ENCODE results near the gene OXA1L. TPM values are rescaled to one million over a fixed set of nuclear protein-coding genes. Genes with fewer than 3 reads are reported as not detected.
"Not testable (repeated sequence)": the region's sequence is repeated elsewhere in the genome, so short reads cannot be mapped to it uniquely, and the experiment has no call there.

OXA1L gene
- total RNA-seq, 2 experiments from 2014 or later = 136 to 148 TPM

GRCh38 chr14:22781301-22781991 is 15.0 kb downstream of the OXA1L start:
- DNase-seq (no peak), ATAC-seq (no peak)
- intact Hi-C loops (cut with DNase I, micrococcal nuclease) = no loop called here
- Mint-ChIP-seq H3K36me3 (ENCODE audit: low read depth) (no peaks in the 10 kb centered on the region), H3K27ac (no peak overlapping the region), H3K9me3 (ENCODE audit: low read depth) (no peaks in the 10 kb centered on the region), H3K4me1 (no peaks in the 10 kb centered on the region), H3K27me3 (no peaks in the 10 kb centered on the region), H3K4me3 (no peak overlapping the region)
- POLR2A ChIA-PET = interaction anchor here (0.5 to 1.2 kb wide), 2 partner anchors 9 to 209 kb away, joined by 3 read pairs; no protein-coding TSS in a partner anchor
- CTCF ChIA-PET = interaction anchor here (0.6 to 1.2 kb wide), 3 partner anchors 13 to 15 kb away, joined by 3 read pairs; partner anchors contain the start of gene OXA1L

GRCh38 chr14:22786685-22787084 is 20.2 kb downstream of the OXA1L start:
- H3K4me3 Mint-ChIP-seq = no peak overlapping the region
- POLR2A ChIA-PET = no interaction called here
- no peak overlapping the region for H3K27ac Mint-ChIP-seq
- intact Hi-C loops (cut with DNase I, micrococcal nuclease) = no loop called here
- DNase-seq = no peak
- peaks cover 12% of the 10 kb centered on the region for H3K4me1 Mint-ChIP-seq
- CTCF ChIA-PET = no interaction called here
- no peaks in the 10 kb centered on the region for H3K9me3 Mint-ChIP-seq (ENCODE audit: low read depth)
- no peaks in the 10 kb centered on the region for H3K36me3 Mint-ChIP-seq (ENCODE audit: low read depth)
- H3K27me3 Mint-ChIP-seq = no peaks in the 10 kb centered on the region
- ATAC-seq = no peak

GRCh38 chr14:22791301-22791700 is 24.8 kb downstream of the OXA1L start:
- DNase-seq = no peak
- Mint-ChIP-seq H3K4me1 (peaks cover 12% of the 10 kb centered on the region), H3K27me3 (peaks cover 5% of the 10 kb centered on the region), H3K36me3 (ENCODE audit: low read depth) (no peaks in the 10 kb centered on the region), H3K27ac (no peak overlapping the region), H3K4me3 (no peak overlapping the region), H3K9me3 (ENCODE audit: low read depth) (no peaks in the 10 kb centered on the region)
- CTCF ChIA-PET = interaction anchor here (0.5 to 0.7 kb wide), 3 partner anchors 8 to 140 kb away, joined by 3 to 4 read pairs (median 4); partner anchors contain the start of gene OXA1L
- no peak for ATAC-seq
- intact Hi-C loops (cut with DNase I, micrococcal nuclease) = no loop called here
- POLR2A ChIA-PET = no interaction called here

- no peak overlapping the region for H3K27ac Mint-ChIP-seq
These were observed 25.7 kb downstream of the OXA1L start for GRCh38 chr14:22792158-22792557.

GRCh38 chr14:22793550-22793949 is 27.1 kb downstream of the OXA1L start:
- H3K36me3 Mint-ChIP-seq (ENCODE audit: low read depth); ATAC-seq; intact Hi-C loops (cut with DNase I, micrococcal nuclease); H3K27ac Mint-ChIP-seq; H3K4me3 Mint-ChIP-seq; DNase-seq; H3K9me3 Mint-ChIP-seq (ENCODE audit: low read depth): not testable (repeated sequence)
- ChIA-PET POLR2A (interaction anchor here (0.7 kb wide), 1 partner anchor 62 kb away, joined by 3 read pairs; no protein-coding TSS in a partner anchor), CTCF (interaction anchor here (0.8 kb wide), 1 partner anchor 180 kb away, joined by 3 read pairs; no protein-coding TSS in a partner anchor)
- peaks cover 12% of the 10 kb centered on the region for H3K27me3 Mint-ChIP-seq
- H3K4me1 Mint-ChIP-seq = peaks cover 12% of the 10 kb centered on the region

More at GRCh38 chr14:22792158-22792557, 25.7 kb downstream of the OXA1L start:
- Mint-ChIP-seq H3K9me3 (ENCODE audit: low read depth) (no peaks in the 10 kb centered on the region), H3K4me3 (no peak overlapping the region), H3K36me3 (ENCODE audit: low read depth) (no peaks in the 10 kb centered on the region), H3K27me3 (peaks cover 7% of the 10 kb centered on the region), H3K4me1 (peaks cover 12% of the 10 kb centered on the region)
- intact Hi-C loops (cut with DNase I, micrococcal nuclease) = no loop called here
- no peak for ATAC-seq
- CTCF ChIA-PET = interaction anchor here (0.6 kb wide), 1 partner anchor 9 kb away, joined by 4 read pairs; no protein-coding TSS in a partner anchor
- no peak for DNase-seq
- POLR2A ChIA-PET = no interaction called here

GRCh38 chr14:22793976-22794375 is 27.5 kb downstream of the OXA1L start:
- intact Hi-C loops (cut with DNase I, micrococcal nuclease) = no loop called here
- Mint-ChIP-seq H3K27ac (no peak overlapping the region), H3K4me1 (peaks cover 12% of the 10 kb centered on the region), H3K36me3 (ENCODE audit: low read depth) (no peaks in the 10 kb centered on the region), H3K9me3 (ENCODE audit: low read depth) (no peaks in the 10 kb centered on the region), H3K27me3 (peaks cover 16% of the 10 kb centered on the region), H3K4me3 (no peak overlapping the region)
- ChIA-PET CTCF (interaction anchor here (0.8 kb wide), 1 partner anchor 180 kb away, joined by 3 read pairs; no protein-coding TSS in a partner anchor), POLR2A (no interaction called here)
- ATAC-seq = no peak
- no peak for DNase-seq

- intact Hi-C loops (cut with DNase I, micrococcal nuclease) = no loop called here
- no peaks in the 10 kb centered on the region for H3K9me3 Mint-ChIP-seq (ENCODE audit: low read depth)
- H3K4me1 Mint-ChIP-seq = peaks cover 11% of the 10 kb centered on the region
- no peaks in the 10 kb centered on the region for H3K36me3 Mint-ChIP-seq (ENCODE audit: low read depth)
- ChIA-PET CTCF (interaction anchor here (0.8 kb wide), 1 partner anchor 179 kb away, joined by 3 read pairs; no protein-coding TSS in a partner anchor), POLR2A (no interaction called here)
- H3K27ac Mint-ChIP-seq = no peak overlapping the region
- DNase-seq = no peak
- peaks cover 19% of the 10 kb centered on the region for H3K27me3 Mint-ChIP-seq
- no peak overlapping the region for H3K4me3 Mint-ChIP-seq
- ATAC-seq = no peak
These were observed 28.1 kb downstream of the OXA1L start for GRCh38 chr14:22794551-22794951.

- Mint-ChIP-seq H3K4me1 (no peaks in the 10 kb centered on the region), H3K27me3 (peaks cover 30% of the 10 kb centered on the region), H3K4me3 (no peak overlapping the region), H3K36me3 (ENCODE audit: low read depth) (no peaks in the 10 kb centered on the region), H3K9me3 (ENCODE audit: low read depth) (no peaks in the 10 kb centered on the region), H3K27ac (no peak overlapping the region)
- POLR2A ChIA-PET = interaction anchor here (0.6 kb wide), 1 partner anchor 13 kb away, joined by 3 read pairs; no protein-coding TSS in a partner anchor
- DNase-seq (no peak), ATAC-seq (no peak)
- intact Hi-C loops (cut with DNase I, micrococcal nuclease) = no loop called here
- CTCF ChIA-PET = interaction anchor here (0.6 to 1.9 kb wide), 5 partner anchors 15 to 881 kb away, joined by 3 to 5 read pairs (median 4); partner anchors contain the start of gene SLC7A7
These were observed 29.7 kb downstream of the OXA1L start for GRCh38 chr14:22796087-22796707.

- no peak overlapping the region for H3K4me3 Mint-ChIP-seq
- CTCF ChIA-PET = interaction anchor here (1.1 to 1.9 kb wide), 2 partner anchors 18 to 22 kb away, joined by 5 read pairs; partner anchors contain the start of gene SLC7A7
- ATAC-seq (no peak), DNase-seq (no peak)
- H3K27ac Mint-ChIP-seq = no peak overlapping the region
- intact Hi-C loops (cut with DNase I, micrococcal nuclease) = no loop called here
- no peaks in the 10 kb centered on the region for H3K36me3 Mint-ChIP-seq (ENCODE audit: low read depth)
- H3K4me1 Mint-ChIP-seq = no peaks in the 10 kb centered on the region
- POLR2A ChIA-PET = no interaction called here
- no peaks in the 10 kb centered on the region for H3K9me3 Mint-ChIP-seq (ENCODE audit: low read depth)
- H3K27me3 Mint-ChIP-seq = peaks cover 33% of the 10 kb centered on the region
These were observed 30.8 kb downstream of the OXA1L start for GRCh38 chr14:22797017-22797917.

GRCh38 chr14:22798528-22798927 is 32.0 kb downstream of the OXA1L start:
- ChIA-PET CTCF (no interaction called here), POLR2A (no interaction called here)
- no peaks in the 10 kb centered on the region for H3K36me3 Mint-ChIP-seq (ENCODE audit: low read depth)
- H3K9me3 Mint-ChIP-seq (ENCODE audit: low read depth) = no peaks in the 10 kb centered on the region
- no peaks in the 10 kb centered on the region for H3K4me1 Mint-ChIP-seq
- no peak overlapping the region for H3K27ac Mint-ChIP-seq
- DNase-seq = no peak
- ATAC-seq = no peak
- H3K4me3 Mint-ChIP-seq = no peak overlapping the region
- intact Hi-C loops (cut with DNase I, micrococcal nuclease) = no loop called here
- peaks cover 39% of the 10 kb centered on the region for H3K27me3 Mint-ChIP-seq

GRCh38 chr14:22800346-22800745 is 33.9 kb downstream of the OXA1L start:
- Mint-ChIP-seq H3K4me3 (no peak overlapping the region), H3K9me3 (ENCODE audit: low read depth) (no peaks in the 10 kb centered on the region), H3K36me3 (ENCODE audit: low read depth) (no peaks in the 10 kb centered on the region), H3K27ac (no peak overlapping the region), H3K27me3 (peaks cover 36% of the 10 kb centered on the region), H3K4me1 (no peaks in the 10 kb centered on the region)
- intact Hi-C loops (cut with DNase I, micrococcal nuclease) = no loop called here
- POLR2A ChIA-PET = no interaction called here
- no peak for DNase-seq
- no peak for ATAC-seq
- CTCF ChIA-PET = interaction anchor here (1.4 kb wide), 1 partner anchor 22 kb away, joined by 4 read pairs; no protein-coding TSS in a partner anchor

All from activated CD4-positive, alpha-beta T cell treated with anti-CD3 and anti-CD28 coated beads for 36 hours (primary cell).